Measurements from ENCODE around the gene NCOR1.
"Not testable (repeated sequence)": the region's sequence is repeated elsewhere in the genome, so short reads cannot be mapped to it uniquely, and the experiment has no call there.

Gene NCOR1

GRCh38 chr17:16241906-16242399 lies 26.6 kb upstream of the NCOR1 start:
- in situ Hi-C loops (cut with HindIII; ENCODE audit: low pct_unique_long_range_greater_than_20kb, low sequenced_read_pairs), result no loop called here
- no peak for TF ChIP-seq JUND (IDR thresholded peaks at IDR 0.05; ENCODE audit: low read depth)
- DNase-seq (ENCODE audit: low read depth in 1 of 2, low spot score in 1 of 2), result no peak

GRCh38 chr17:16239931-16240330 lies 24.6 kb upstream of the NCOR1 start:
- in situ Hi-C loops (cut with HindIII; ENCODE audit: low pct_unique_long_range_greater_than_20kb, low sequenced_read_pairs), result no loop called here
- no peak for TF ChIP-seq JUND (IDR thresholded peaks at IDR 0.05; ENCODE audit: low read depth)
- DNase-seq (ENCODE audit: low read depth in 1 of 2, low spot score in 1 of 2), result no peak

DNA sequence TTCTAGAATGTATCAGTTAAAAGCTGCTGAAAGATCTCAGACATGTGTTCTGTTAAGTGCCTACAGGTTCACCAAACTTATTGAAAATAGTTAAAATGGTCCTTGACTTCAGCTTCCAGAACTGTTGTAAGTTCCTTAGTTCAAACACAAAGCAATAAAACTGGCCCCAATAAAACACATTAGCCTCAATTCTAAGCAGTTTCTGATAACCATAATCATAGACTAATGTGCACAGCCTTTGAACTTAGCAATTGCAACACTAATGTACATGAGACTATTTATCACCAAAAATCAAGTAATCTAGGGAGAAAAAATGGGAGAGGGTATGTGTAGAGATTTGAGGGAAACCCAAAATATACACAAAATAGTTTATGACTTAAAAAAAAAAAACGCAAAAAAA lies 17.1 kb upstream of the NCOR1 start:
- TF ChIP-seq JUND (IDR thresholded peaks at IDR 0.05; ENCODE audit: low read depth), result no peak
- no peak for DNase-seq (ENCODE audit: low read depth in 1 of 2, low spot score in 1 of 2)
- in situ Hi-C loops (cut with HindIII; ENCODE audit: low pct_unique_long_range_greater_than_20kb, low sequenced_read_pairs), result no loop called here

DNA sequence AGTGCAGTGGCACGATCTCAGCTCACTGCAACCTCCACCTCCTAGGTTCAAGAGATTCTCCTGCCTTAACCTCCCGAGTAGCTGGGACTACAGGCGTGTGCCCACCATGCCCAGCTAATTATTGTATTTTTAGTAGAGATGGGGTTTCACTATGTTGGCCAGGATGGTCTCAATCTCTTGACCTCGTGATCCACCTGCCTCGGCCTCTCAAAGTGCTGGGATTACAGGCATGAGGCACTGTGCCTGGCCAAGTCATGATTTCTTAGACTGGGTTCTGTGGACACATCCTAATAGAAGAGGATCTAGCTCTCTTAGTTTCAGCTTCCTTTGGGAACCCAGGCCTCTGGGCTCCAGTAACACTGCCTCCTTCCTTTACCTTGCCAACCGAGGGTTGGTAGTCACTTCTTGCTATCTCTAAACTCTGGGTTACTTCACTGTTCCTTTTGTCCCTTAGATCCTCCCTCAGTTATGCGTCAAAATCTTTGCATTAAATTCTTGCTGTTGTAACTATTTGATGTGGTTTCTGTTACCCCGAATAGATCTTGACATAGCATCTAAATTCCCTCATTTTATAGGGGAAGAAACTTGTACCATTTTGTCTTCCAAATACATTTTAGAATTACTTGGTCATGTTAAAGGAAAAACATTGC lies 14.7 kb upstream of the NCOR1 start:
- DNase-seq (ENCODE audit: low read depth in 1 of 2, low spot score in 1 of 2); in situ Hi-C loops (cut with HindIII; ENCODE audit: low pct_unique_long_range_greater_than_20kb, low sequenced_read_pairs): not testable (repeated sequence)

- TF ChIP-seq JUND (IDR thresholded peaks at IDR 0.05; ENCODE audit: low read depth), result no peak
- no peak for DNase-seq (ENCODE audit: low read depth in 1 of 2, low spot score in 1 of 2)
- in situ Hi-C loops (cut with HindIII; ENCODE audit: low pct_unique_long_range_greater_than_20kb, low sequenced_read_pairs), result no loop called here
Observed at GRCh38 chr17:16222406-16222805, 7.1 kb upstream of the NCOR1 start.

DNA sequence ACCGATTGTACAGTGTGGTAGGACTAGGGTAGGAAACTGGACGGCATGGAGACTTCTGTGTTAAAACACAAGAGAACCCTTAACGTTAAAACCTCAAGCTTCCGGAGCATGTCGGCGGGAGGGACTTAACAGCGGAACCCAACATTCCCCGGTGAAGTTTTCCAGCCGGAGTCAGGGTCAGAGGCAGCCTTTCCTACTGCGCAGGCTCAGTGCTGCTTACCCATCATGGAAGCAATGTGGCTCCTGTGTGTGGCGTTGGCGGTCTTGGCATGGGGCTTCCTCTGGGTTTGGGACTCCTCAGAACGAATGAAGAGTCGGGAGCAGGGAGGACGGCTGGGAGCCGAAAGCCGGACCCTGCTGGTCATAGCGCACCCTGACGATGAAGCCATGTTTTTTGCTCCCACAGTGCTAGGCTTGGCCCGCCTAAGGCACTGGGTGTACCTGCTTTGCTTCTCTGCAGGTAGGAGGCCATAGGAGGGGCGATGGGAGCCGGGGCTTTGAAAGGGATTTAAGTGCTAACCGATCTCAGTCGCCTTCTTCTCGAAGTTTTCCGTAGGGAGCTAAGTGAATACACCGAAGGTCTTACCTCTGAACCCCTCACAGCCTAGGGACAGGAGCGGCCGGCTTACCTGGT lies 1.8 kb upstream of the NCOR1 start, which contains the start of gene PIGL:
PIGL (plus strand) TSS at position 209 of the 634 bp plus-strand sequence; CDS start at position 226, 17 bp downstream.
- in situ Hi-C loops (cut with HindIII; ENCODE audit: low pct_unique_long_range_greater_than_20kb, low sequenced_read_pairs), result no loop called here
- DNase-seq (ENCODE audit: low read depth in 1 of 2, low spot score in 1 of 2), result peak; percentile 34 to 92
- TF ChIP-seq JUND (IDR thresholded peaks at IDR 0.05; ENCODE audit: low read depth), result no peak

DNA sequence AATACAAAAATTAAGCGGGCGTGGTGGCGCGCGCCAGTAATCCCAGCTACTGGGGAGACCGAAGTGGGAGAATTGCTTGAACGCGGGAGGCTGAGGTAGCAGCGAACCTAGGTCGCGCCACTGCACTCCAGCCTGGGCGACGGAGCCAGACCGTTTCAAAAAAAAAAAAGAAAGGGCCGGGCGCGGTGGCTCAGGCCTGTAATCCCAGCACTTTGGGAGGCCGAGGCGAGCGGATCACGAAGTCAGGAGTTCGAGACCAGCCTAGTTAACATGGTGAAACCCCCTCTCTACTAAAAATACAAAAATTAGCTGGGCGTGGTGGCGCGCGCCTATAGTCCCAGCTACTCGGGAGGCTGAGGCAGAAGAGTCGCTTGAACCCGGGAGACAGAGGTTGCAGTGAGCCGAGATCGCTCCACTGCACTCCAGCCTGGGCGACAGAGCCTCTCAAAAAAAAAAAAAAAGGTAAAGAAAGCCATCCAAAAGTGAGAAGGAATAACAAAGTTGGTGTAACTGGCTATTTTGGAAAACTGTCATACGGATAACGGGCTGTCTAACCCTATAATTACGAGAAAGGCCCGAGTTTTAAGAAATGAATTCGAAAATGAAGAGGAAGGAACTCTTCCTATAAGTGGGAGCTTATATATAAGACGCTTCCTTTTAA lies 1.1 kb upstream of the NCOR1 start:
- DNase-seq (ENCODE audit: low read depth in 1 of 2, low spot score in 1 of 2); in situ Hi-C loops (cut with HindIII; ENCODE audit: low pct_unique_long_range_greater_than_20kb, low sequenced_read_pairs): not testable (repeated sequence)

- TF ChIP-seq JUND (IDR thresholded peaks at IDR 0.05; ENCODE audit: low read depth), result no peak
- no peak for DNase-seq (ENCODE audit: low read depth in 1 of 2, low spot score in 1 of 2)
- in situ Hi-C loops (cut with HindIII; ENCODE audit: low pct_unique_long_range_greater_than_20kb, low sequenced_read_pairs), result no loop called here
Observed at GRCh38 chr17:16215965-16216316, 607 bp upstream of the NCOR1 start.

- in situ Hi-C loops (cut with HindIII; ENCODE audit: low pct_unique_long_range_greater_than_20kb, low sequenced_read_pairs), result no loop called here
- peak in 1 of 2 experiments; percentile 12 for DNase-seq (ENCODE audit: low read depth in 1 of 2, low spot score in 1 of 2)
- TF ChIP-seq JUND (IDR thresholded peaks at IDR 0.05; ENCODE audit: low read depth), result no peak
Observed at GRCh38 chr17:16215002-16215272, 397 bp downstream of the NCOR1 start.

DNA sequence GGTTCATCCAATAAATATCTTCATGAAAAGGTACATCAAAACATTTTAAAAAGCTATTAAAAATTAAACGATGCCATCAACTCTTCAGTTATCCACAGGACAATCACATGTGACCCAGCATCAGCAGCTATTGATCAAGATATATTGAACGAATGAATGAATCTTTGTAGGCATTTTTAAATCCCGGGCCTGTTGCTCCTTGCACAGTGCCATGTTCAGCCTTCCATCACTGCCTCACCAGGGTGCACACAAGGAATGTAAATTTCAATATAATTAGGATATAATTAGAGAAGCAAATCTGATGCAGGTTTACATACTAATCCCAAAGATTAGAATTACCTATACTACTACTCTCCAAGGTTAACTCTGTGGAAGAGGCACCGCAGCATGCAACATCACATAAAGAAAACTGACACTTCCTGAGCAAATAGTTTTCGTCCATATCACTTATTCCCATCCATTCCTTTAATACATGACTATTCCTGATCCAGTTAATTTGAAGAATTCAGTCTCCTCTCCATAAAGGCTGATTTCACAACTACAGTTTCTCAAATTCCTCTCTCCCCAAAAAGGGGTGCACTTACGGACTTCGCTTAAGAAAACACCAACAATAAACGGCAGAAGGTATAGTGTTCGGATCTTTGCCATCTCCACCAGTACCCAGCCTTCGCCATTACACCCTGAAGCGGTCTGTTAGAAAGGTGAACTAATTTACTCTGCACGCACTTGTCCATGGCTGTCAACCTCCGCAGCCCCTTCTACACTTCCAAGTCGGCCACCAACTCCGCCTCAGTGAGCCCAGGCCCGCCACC lies 938 bp downstream of the NCOR1 start:
- TF ChIP-seq JUND (IDR thresholded peaks at IDR 0.05; ENCODE audit: low read depth), result no peak
- in situ Hi-C loops (cut with HindIII; ENCODE audit: low pct_unique_long_range_greater_than_20kb, low sequenced_read_pairs), result no loop called here
- DNase-seq (ENCODE audit: low read depth in 1 of 2, low spot score in 1 of 2), result peak; percentile 1 to 21

GRCh38 chr17:16212793-16213192 lies 2.5 kb downstream of the NCOR1 start:
- in situ Hi-C loops (cut with HindIII; ENCODE audit: low pct_unique_long_range_greater_than_20kb, low sequenced_read_pairs), result no loop called here
- TF ChIP-seq JUND (IDR thresholded peaks at IDR 0.05; ENCODE audit: low read depth), result no peak
- no peak for DNase-seq (ENCODE audit: low read depth in 1 of 2, low spot score in 1 of 2)

GRCh38 chr17:16211590-16211989 lies 3.7 kb downstream of the NCOR1 start:
- TF ChIP-seq JUND (IDR thresholded peaks at IDR 0.05; ENCODE audit: low read depth), result no peak
- in situ Hi-C loops (cut with HindIII; ENCODE audit: low pct_unique_long_range_greater_than_20kb, low sequenced_read_pairs), result no loop called here
- DNase-seq (ENCODE audit: low read depth in 1 of 2, low spot score in 1 of 2), result no peak

- in situ Hi-C loops (cut with HindIII; ENCODE audit: low pct_unique_long_range_greater_than_20kb, low sequenced_read_pairs), result not testable (repeated sequence)
Observed at GRCh38 chr17:16204763-16205162, 10.6 kb downstream of the NCOR1 start.

DNA sequence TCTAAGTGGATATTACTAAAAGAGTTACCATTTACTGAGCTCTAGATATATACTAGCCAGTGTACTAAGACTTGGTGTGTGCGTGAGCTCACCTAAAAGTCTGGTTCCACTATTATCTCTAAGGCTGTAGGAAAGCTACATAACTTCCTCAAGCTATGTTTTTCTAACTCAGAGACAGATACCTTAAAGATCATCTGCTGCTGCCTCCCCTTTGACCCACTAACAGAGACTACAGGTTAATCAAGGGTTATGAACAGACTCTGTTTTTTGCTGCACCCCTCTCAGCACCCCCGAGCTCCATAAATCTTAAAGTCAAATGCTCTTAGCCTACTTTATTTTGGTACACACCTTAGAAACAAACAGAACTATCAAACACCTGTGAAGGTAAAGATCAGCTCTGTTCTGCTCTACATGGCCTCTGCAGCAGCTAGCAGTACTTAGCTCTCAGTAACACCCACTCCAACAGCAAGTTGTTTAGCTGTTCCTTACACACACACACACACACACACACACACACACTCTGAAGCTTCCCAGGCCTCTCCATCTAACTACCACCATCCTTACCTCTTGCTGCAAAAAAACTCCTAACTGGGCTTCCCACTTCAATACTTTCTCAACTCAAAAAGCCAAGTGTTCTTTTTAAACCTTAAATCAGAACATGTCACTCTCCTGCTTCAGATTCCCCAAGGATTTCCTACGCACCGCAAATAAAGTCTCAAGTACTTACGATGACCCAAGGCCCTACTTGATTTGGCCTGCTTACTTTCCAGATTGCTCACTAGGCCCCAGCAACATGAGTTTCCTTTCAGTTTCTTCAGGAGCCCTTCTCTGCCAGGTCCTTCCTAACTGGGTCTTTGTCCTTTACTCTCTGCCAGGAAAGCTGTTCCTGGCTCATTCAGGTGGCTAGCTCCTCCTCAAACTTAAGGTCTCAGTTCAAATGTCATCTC lies 12.5 kb downstream of the NCOR1 start:
- in situ Hi-C loops (cut with HindIII; ENCODE audit: low pct_unique_long_range_greater_than_20kb, low sequenced_read_pairs); DNase-seq (ENCODE audit: low read depth in 1 of 2, low spot score in 1 of 2): not testable (repeated sequence)

More at GRCh38 chr17:16204763-16205162, 10.6 kb downstream of the NCOR1 start:
- not testable (repeated sequence) for DNase-seq (ENCODE audit: low read depth in 1 of 2, low spot score in 1 of 2)

DNA sequence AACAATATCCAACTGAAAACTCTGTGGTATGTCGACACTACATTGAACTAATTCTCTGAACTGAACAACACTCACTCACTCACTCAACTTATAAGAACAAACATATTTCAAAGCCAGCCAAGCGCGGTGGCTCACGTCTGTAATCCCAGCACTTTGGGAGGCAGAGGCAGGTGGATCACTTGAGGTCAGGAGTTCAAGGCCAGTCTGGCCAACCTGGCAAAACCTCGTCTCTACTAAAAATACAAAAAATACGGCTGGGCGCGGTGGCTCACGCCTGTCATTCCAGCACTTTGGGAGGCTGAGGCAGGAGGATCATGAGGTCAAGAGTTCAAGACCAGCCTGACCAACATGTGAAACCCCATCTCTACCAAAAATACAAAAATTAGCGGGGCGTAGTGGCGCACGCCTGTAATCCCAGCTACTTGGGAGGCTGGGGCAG lies 13.6 kb downstream of the NCOR1 start:
- in situ Hi-C loops (cut with HindIII; ENCODE audit: low pct_unique_long_range_greater_than_20kb, low sequenced_read_pairs); DNase-seq (ENCODE audit: low read depth in 1 of 2, low spot score in 1 of 2): not testable (repeated sequence)
